ENCODE data around the gene CTXN1.

DNA sequence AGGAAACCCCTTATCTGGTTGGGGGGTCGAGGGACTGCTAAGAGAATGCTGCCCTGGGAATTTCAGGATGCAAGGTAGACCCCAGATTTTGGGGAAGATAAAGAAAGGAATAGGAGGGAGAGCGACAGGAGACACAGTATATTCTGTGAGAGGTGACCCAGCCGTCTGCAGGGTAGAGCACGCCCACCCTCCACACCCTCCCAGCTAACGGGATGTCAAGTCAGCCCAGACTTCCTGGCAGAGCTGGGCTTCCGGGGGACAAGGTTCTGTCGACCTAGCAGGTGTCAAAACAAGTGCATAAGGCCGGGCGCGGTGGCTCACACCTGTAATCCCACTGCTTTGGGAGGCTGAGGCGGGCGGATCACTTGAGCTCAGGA, 51.0 kb downstream of the CTXN1 start:
- TF ChIP-seq, protein P1, sequence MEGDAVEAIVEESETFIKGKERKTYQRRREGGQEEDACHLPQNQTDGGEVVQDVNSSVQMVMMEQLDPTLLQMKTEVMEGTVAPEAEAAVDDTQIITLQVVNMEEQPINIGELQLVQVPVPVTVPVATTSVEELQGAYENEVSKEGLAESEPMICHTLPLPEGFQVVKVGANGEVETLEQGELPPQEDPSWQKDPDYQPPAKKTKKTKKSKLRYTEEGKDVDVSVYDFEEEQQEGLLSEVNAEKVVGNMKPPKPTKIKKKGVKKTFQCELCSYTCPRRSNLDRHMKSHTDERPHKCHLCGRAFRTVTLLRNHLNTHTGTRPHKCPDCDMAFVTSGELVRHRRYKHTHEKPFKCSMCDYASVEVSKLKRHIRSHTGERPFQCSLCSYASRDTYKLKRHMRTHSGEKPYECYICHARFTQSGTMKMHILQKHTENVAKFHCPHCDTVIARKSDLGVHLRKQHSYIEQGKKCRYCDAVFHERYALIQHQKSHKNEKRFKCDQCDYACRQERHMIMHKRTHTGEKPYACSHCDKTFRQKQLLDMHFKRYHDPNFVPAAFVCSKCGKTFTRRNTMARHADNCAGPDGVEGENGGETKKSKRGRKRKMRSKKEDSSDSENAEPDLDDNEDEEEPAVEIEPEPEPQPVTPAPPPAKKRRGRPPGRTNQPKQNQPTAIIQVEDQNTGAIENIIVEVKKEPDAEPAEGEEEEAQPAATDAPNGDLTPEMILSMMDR (conservative IDR thresholded peaks at IDR 0.05), result no peak; the same call in 1 of the 2 replicates
- TF ChIP-seq EZH2 (IDR thresholded peaks at IDR 0.05; ENCODE audit: low read depth), result no peak
